Measurements from ENCODE around the gene PDZRN4.

DNA sequence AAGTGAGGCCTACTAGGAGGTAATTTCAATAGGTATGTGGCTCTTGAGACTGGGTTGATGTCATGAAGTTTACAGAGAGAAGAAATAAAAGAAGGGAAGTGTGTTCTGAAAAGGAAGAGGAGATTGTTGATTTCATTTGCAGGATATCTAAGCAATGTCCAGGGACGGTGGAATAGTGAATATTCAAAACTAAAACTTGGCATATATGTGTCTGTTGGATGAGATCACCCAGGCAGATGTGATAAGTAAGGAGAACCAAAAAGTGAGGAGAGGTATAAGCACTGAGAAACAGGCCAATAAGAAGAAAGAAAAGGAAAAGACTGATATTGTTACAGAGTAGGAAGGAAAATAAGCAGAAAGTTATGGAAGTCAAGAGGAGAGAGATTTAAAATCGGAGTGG is 255.6 kb downstream of the PDZRN4 start:
- TF ChIP-seq, protein P1, sequence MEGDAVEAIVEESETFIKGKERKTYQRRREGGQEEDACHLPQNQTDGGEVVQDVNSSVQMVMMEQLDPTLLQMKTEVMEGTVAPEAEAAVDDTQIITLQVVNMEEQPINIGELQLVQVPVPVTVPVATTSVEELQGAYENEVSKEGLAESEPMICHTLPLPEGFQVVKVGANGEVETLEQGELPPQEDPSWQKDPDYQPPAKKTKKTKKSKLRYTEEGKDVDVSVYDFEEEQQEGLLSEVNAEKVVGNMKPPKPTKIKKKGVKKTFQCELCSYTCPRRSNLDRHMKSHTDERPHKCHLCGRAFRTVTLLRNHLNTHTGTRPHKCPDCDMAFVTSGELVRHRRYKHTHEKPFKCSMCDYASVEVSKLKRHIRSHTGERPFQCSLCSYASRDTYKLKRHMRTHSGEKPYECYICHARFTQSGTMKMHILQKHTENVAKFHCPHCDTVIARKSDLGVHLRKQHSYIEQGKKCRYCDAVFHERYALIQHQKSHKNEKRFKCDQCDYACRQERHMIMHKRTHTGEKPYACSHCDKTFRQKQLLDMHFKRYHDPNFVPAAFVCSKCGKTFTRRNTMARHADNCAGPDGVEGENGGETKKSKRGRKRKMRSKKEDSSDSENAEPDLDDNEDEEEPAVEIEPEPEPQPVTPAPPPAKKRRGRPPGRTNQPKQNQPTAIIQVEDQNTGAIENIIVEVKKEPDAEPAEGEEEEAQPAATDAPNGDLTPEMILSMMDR (IDR thresholded peaks at IDR 0.05; ENCODE audit: insufficient read depth, low read length): no peak
- TF ChIP-seq, protein P2, sequence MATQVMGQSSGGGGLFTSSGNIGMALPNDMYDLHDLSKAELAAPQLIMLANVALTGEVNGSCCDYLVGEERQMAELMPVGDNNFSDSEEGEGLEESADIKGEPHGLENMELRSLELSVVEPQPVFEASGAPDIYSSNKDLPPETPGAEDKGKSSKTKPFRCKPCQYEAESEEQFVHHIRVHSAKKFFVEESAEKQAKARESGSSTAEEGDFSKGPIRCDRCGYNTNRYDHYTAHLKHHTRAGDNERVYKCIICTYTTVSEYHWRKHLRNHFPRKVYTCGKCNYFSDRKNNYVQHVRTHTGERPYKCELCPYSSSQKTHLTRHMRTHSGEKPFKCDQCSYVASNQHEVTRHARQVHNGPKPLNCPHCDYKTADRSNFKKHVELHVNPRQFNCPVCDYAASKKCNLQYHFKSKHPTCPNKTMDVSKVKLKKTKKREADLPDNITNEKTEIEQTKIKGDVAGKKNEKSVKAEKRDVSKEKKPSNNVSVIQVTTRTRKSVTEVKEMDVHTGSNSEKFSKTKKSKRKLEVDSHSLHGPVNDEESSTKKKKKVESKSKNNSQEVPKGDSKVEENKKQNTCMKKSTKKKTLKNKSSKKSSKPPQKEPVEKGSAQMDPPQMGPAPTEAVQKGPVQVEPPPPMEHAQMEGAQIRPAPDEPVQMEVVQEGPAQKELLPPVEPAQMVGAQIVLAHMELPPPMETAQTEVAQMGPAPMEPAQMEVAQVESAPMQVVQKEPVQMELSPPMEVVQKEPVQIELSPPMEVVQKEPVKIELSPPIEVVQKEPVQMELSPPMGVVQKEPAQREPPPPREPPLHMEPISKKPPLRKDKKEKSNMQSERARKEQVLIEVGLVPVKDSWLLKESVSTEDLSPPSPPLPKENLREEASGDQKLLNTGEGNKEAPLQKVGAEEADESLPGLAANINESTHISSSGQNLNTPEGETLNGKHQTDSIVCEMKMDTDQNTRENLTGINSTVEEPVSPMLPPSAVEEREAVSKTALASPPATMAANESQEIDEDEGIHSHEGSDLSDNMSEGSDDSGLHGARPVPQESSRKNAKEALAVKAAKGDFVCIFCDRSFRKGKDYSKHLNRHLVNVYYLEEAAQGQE (IDR thresholded peaks at IDR 0.05; ENCODE audit: insufficient replicate concordance, low read depth): no peak
- TF ChIP-seq GABPA (IDR thresholded peaks at IDR 0.05; ENCODE audit: low read depth): no peak
- TF ChIP-seq POLR2AphosphoS5 (IDR thresholded peaks at IDR 0.05; ENCODE audit: low read depth): no peak
